HCT116 (cell line): ENCODE data around the gene ST6GAL2. TPM values are rescaled to one million over a fixed set of nuclear protein-coding genes. Genes with fewer than 3 reads are reported as not detected.

Experiments used
- ATAC-seq: fragments of 200-7000 bp; cut with Tn5 transposase; 2 replicates; pipeline ENCODE4 v1.9.1; 2020; ENCODE audit warnings: mild to moderate bottlenecking, moderate library complexity
- BruUV-seq: library from RNA; stranded (reverse); fragments of 400-500 nt; replicated peaks from 2 replicates; lab custom pipeline; 2021; lab: Mats Ljungman, UMichigan
- CTCF ChIA-PET: fragments of 300-600 bp; sonication (Branson Sonifier 250); formaldehyde crosslinking; loops from one replicate; lab custom pipeline; 2021; ENCODE audit warnings: antibody characterized with exemption; lab: Charles Lee
- POLR2A ChIA-PET: fragments of 300-600, 350-600 bp; sonication (Branson Sonifier 250); formaldehyde crosslinking; loops from one replicate; lab custom pipeline; 2021; ENCODE audit warnings: antibody characterized with exemption; lab: Charles Lee
- RAD21 ChIA-PET, 2 experiments: fragments of 300-600 bp; sonication (Branson Sonifier 250); formaldehyde crosslinking; loops; one replicate each; lab custom pipeline; 2023; ENCODE audit warnings: low total read pairs in 2 of 2; ENCODE audit not compliant: uncharacterized antibody in 2 of 2, unreplicated experiment in 2 of 2, low non-redundant PET in 1 of 2; lab: Charles Lee
- DNase-seq: peaks from one replicate; pipeline ENCODE4 v3.0.0-alpha.2; 2010; ENCODE audit warnings: low read depth, low spot score
- H2AFZ ChIP-seq: fragments of 200-600 bp; shearing (Covaris generic), sonication (generic); 2 replicates; pipeline ENCODE4 v1.6.1; 2017; ENCODE audit warnings: low read depth, mixed run types, mixed read lengths, antibody characterized with exemption, low read length; ENCODE audit not compliant: poor library complexity, severe bottlenecking
- H3K27ac ChIP-seq: 2 replicates; pipeline ENCODE4 v1.5.1; 2012; ENCODE audit warnings: low read depth, low read length
- H3K27me3 ChIP-seq: fragments of 200-600 bp; sonication (generic); 2 replicates; pipeline ENCODE4 v1.6.1; 2016; ENCODE audit warnings: mixed run types, low read length, mixed read lengths; ENCODE audit not compliant: insufficient read depth
- H3K36me3 ChIP-seq, 2 experiments: fragments of 200-500 bp in 1 of 2; fragments of 200-600 bp in 1 of 2; sonication (Bioruptor generic) in 1 of 2; sonication (generic) in 1 of 2; 2 replicates each; pipeline versions ENCODE4 v1.5.1 to v1.6.1; 2014 to 2016; ENCODE audit warnings: low read length in 2 of 2, inconsistent platforms in 1 of 2, mixed read lengths in 1 of 2, mixed run types in 1 of 2; ENCODE audit not compliant: insufficient read depth in 2 of 2, control insufficient read depth in 1 of 2
- H3K4me1 ChIP-seq, 2 experiments: fragments of 200-600 bp in 1 of 2; sonication (generic) in 1 of 2; 2 replicates each; pipeline versions ENCODE4 v1.5.1 to v1.6.1; 2012 to 2017; ENCODE audit warnings: low read length in 2 of 2, inconsistent platforms in 1 of 2, mild to moderate bottlenecking in 1 of 2, mixed read lengths in 1 of 2, mixed run types in 1 of 2, moderate library complexity in 1 of 2; ENCODE audit not compliant: insufficient read depth in 2 of 2, control insufficient read depth in 1 of 2
- H3K4me2 ChIP-seq: fragments of 200-600 bp; sonication (generic); 2 replicates; pipeline ENCODE4 v1.6.1; 2017; ENCODE audit warnings: mixed run types, low read length, mixed read lengths
- H3K4me3 ChIP-seq, 2 experiments: fragments of 200-600 bp in 1 of 2; sonication (generic) in 1 of 2; replicated peaks in 1 of 2; 2 replicates each; pipeline ENCODE4 v1.5.1; 2011 to 2016; ENCODE audit warnings: low read length in 2 of 2, control low read depth in 1 of 2, low read depth in 1 of 2, mild to moderate bottlenecking in 1 of 2, mixed read lengths in 1 of 2, mixed run types in 1 of 2
- H3K79me2 ChIP-seq: fragments of 200-600 bp; sonication (generic); 2 replicates; pipeline ENCODE4 v1.6.1; 2017; ENCODE audit warnings: mild to moderate bottlenecking, mixed run types, low read length, moderate library complexity, mixed read lengths; ENCODE audit not compliant: insufficient read depth
- H3K9ac ChIP-seq: fragments of 200-600 bp; sonication (generic); 2 replicates; pipeline ENCODE4 v1.6.1; 2016; ENCODE audit warnings: low read length, mixed read lengths
- H3K9me2 ChIP-seq: fragments of 200-600 bp; sonication (generic), shearing (Covaris generic); 2 replicates; pipeline ENCODE4 v1.6.1; 2017; ENCODE audit warnings: mixed run types, mild to moderate bottlenecking, moderate library complexity; ENCODE audit not compliant: insufficient read depth
- H3K9me3 ChIP-seq, 2 experiments: fragments of 200-500 bp in 1 of 2; fragments of 200-600 bp in 1 of 2; sonication (Bioruptor generic) in 1 of 2; sonication (generic) in 1 of 2; 2 replicates each; pipeline ENCODE4 v1.6.1; 2014 to 2017; ENCODE audit warnings: low read length in 2 of 2, mixed read lengths in 2 of 2, inconsistent platforms in 1 of 2, low read depth in 1 of 2, mild to moderate bottlenecking in 1 of 2, mixed run types in 1 of 2, moderate library complexity in 1 of 2; ENCODE audit not compliant: control insufficient read depth in 1 of 2, insufficient read depth in 1 of 2
- H4K20me1 ChIP-seq: fragments of 200-600 bp; sonication (generic), shearing (Covaris generic); 2 replicates; pipeline ENCODE4 v1.6.1; 2017; ENCODE audit warnings: mixed run types, mild to moderate bottlenecking, moderate library complexity; ENCODE audit not compliant: insufficient read depth
- CBX3 ChIP-seq: IDR thresholded peaks from 2 replicates; pipeline ENCODE4 v1.6.1; 2012; ENCODE audit warnings: low read depth
- CEBPB ChIP-seq: IDR thresholded peaks from 2 replicates; pipeline ENCODE4 v1.6.1; 2012; ENCODE audit warnings: low read depth
- ELF1 ChIP-seq: IDR thresholded peaks from 2 replicates; pipeline ENCODE4 v1.6.1; 2012; ENCODE audit warnings: low read depth, borderline replicate concordance
- EZH2 ChIP-seq: fragments of 200-600 bp; sonication (generic); IDR thresholded peaks from 2 replicates; pipeline ENCODE4 v1.6.1; 2017; ENCODE audit warnings: antibody characterized with exemption, mixed run types
- EZH2phosphoT487 ChIP-seq: fragments of 200-600 bp; IDR thresholded peaks from 2 replicates; pipeline ENCODE4 v1.6.1; 2018; ENCODE audit warnings: antibody characterized with exemption, borderline replicate concordance
- JUND ChIP-seq: IDR thresholded peaks from 2 replicates; pipeline ENCODE4 v1.6.1; 2012
- MAX ChIP-seq: IDR thresholded peaks from 2 replicates; pipeline ENCODE4 v1.6.1; 2012
- SRF ChIP-seq: IDR thresholded peaks from 2 replicates; pipeline ENCODE4 v1.6.1; 2012; ENCODE audit warnings: low read depth
- TCF7L2 ChIP-seq: IDR thresholded peaks from 2 replicates; pipeline ENCODE4 v1.7.0; 2011; ENCODE audit warnings: borderline replicate concordance, inconsistent platforms; ENCODE audit not compliant: insufficient read depth, insufficient read length; ENCODE audit errors: extremely low read depth
- YY1 ChIP-seq: IDR thresholded peaks from 2 replicates; pipeline ENCODE4 v1.6.1; 2011; ENCODE audit warnings: low read length, low read depth, moderate library complexity, mild to moderate bottlenecking; ENCODE audit not compliant: insufficient replicate concordance; ENCODE audit errors: extremely low read depth
- ZFX ChIP-seq: fragments of 450-650 bp; IDR thresholded peaks from 2 replicates; pipeline ENCODE4 v1.6.1; 2017
- ZNF274 ChIP-seq: fragments of 200-500 bp; sonication (Bioruptor generic); IDR thresholded peaks from 2 replicates; pipeline ENCODE4 v1.6.1; 2014; ENCODE audit warnings: mild to moderate bottlenecking, low read depth, low read length, inconsistent platforms
- intact Hi-C: fragments of 100-400 bp; cut with micrococcal nuclease; formaldehyde crosslinking; loops from 2 replicates; pipeline ENCODE4 v1.10.0; 2022
- total RNA-seq: library from RNA; stranded (reverse); gene quantifications from one replicate; pipeline ENCODE4 v1.2.1, GENCODE V29; 2021; ENCODE audit not compliant: unreplicated experiment
- TF ChIP-seq, protein P1 (sequence below), 3 experiments: fragments of 200-600 bp in 1 of 3; sonication (generic) in 1 of 3; IDR thresholded peaks in 2 of 3; conservative IDR thresholded peaks in 1 of 3; 2 replicates each; pipeline ENCODE4 v1.5.1; 2012 to 2017; ENCODE audit warnings: low read depth in 2 of 3, low read length in 2 of 3, antibody characterized with exemption in 1 of 3, borderline replicate concordance in 1 of 3, control low read depth in 1 of 3, mild to moderate bottlenecking in 1 of 3, mixed read lengths in 1 of 3, mixed run types in 1 of 3, moderate library complexity in 1 of 3; ENCODE audit not compliant: insufficient read depth in 1 of 3
- TF ChIP-seq, protein P2 (sequence below): IDR thresholded peaks from 2 replicates; pipeline ENCODE4 v1.6.1; 2012
- TF ChIP-seq, protein P3 (sequence below): IDR thresholded peaks from 2 replicates; pipeline ENCODE4 v1.6.1; 2011; ENCODE audit warnings: mild to moderate bottlenecking, low read length, moderate library complexity; ENCODE audit not compliant: insufficient replicate concordance; ENCODE audit errors: extremely low read depth

ST6GAL2 gene
- total RNA-seq, 1 experiment from 2014 or later: not detected

GRCh38 chr2:106797494-106797893 lies 88.5 kb downstream of the ST6GAL2 start:
- POLR2A ChIA-PET: no interaction called here
- peaks cover 0 to 12% of the 10 kb centered on the region in 2 experiments; a peak in 1 of 4 replicates for H3K9me3 ChIP-seq
- DNase-seq (no peak), ATAC-seq (no peak)
- H3K27me3 ChIP-seq: no peaks in the 10 kb centered on the region
- intact Hi-C loops: no loop called here
- no TSS peak for BruUV-seq
- no peak overlapping the region for H3K4me2 ChIP-seq
- no peaks in the 10 kb centered on the region for H3K36me3 ChIP-seq
- no peaks in the 10 kb centered on the region for H3K79me2 ChIP-seq
- no peak overlapping the region for H3K9ac ChIP-seq
- H2AFZ ChIP-seq: no peak overlapping the region
- H3K4me3 ChIP-seq: no peak overlapping the region
- no peak overlapping the region for H3K27ac ChIP-seq
- H4K20me1 ChIP-seq: no peaks in the 10 kb centered on the region
- RAD21 ChIA-PET: no interaction called here
- H3K9me2 ChIP-seq: no peaks in the 10 kb centered on the region
- H3K4me1 ChIP-seq: no peaks in the 10 kb centered on the region
- TF ChIP-seq EZH2phosphoT487 (no peak), YY1 (no peak), EZH2 (no peak), ZFX (no peak), JUND (no peak), CEBPB (no peak), ELF1 (no peak), ZNF274 (no peak), CBX3 (no peak), SRF (no peak), TCF7L2 (no peak), MAX (no peak)
- TF ChIP-seq, protein P1, sequence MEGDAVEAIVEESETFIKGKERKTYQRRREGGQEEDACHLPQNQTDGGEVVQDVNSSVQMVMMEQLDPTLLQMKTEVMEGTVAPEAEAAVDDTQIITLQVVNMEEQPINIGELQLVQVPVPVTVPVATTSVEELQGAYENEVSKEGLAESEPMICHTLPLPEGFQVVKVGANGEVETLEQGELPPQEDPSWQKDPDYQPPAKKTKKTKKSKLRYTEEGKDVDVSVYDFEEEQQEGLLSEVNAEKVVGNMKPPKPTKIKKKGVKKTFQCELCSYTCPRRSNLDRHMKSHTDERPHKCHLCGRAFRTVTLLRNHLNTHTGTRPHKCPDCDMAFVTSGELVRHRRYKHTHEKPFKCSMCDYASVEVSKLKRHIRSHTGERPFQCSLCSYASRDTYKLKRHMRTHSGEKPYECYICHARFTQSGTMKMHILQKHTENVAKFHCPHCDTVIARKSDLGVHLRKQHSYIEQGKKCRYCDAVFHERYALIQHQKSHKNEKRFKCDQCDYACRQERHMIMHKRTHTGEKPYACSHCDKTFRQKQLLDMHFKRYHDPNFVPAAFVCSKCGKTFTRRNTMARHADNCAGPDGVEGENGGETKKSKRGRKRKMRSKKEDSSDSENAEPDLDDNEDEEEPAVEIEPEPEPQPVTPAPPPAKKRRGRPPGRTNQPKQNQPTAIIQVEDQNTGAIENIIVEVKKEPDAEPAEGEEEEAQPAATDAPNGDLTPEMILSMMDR (IDR thresholded peaks at IDR 0.05 in 2 of 3, conservative IDR thresholded peaks at IDR 0.05 in 1 of 3; ENCODE audit: borderline replicate concordance in 1 of 3, insufficient read depth in 1 of 3, low read depth in 2 of 3, low read length in 2 of 3): no peak
- TF ChIP-seq, protein P2, sequence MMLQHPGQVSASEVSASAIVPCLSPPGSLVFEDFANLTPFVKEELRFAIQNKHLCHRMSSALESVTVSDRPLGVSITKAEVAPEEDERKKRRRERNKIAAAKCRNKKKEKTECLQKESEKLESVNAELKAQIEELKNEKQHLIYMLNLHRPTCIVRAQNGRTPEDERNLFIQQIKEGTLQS: no peak
- TF ChIP-seq, protein P3, sequence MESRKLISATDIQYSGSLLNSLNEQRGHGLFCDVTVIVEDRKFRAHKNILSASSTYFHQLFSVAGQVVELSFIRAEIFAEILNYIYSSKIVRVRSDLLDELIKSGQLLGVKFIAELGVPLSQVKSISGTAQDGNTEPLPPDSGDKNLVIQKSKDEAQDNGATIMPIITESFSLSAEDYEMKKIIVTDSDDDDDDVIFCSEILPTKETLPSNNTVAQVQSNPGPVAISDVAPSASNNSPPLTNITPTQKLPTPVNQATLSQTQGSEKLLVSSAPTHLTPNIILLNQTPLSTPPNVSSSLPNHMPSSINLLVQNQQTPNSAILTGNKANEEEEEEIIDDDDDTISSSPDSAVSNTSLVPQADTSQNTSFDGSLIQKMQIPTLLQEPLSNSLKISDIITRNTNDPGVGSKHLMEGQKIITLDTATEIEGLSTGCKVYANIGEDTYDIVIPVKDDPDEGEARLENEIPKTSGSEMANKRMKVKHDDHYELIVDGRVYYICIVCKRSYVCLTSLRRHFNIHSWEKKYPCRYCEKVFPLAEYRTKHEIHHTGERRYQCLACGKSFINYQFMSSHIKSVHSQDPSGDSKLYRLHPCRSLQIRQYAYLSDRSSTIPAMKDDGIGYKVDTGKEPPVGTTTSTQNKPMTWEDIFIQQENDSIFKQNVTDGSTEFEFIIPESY: no peak
- CTCF ChIA-PET: no interaction called here
